AG10803 (cell line): ENCODE measurements around the gene PLXND1.

Experiments
- DNase-seq: peaks from one replicate; pipeline ENCODE4 v3.0.0; 2010; ENCODE audit warnings: low read depth
- H3K4me3 ChIP-seq: 2 replicates; pipeline ENCODE4 v1.5.1; 2011; ENCODE audit warnings: mild to moderate bottlenecking, low read length, control low read depth
- CTCF ChIP-seq: conservative IDR thresholded peaks from 2 replicates; pipeline ENCODE4 v1.5.1; 2011; ENCODE audit warnings: mild to moderate bottlenecking, low read length, control low read depth, inconsistent platforms

PLXND1 gene

GRCh38 chr3:129598484-129598883, 8.0 kb downstream of the PLXND1 start:
- no peak overlapping the region for H3K4me3 ChIP-seq
- no peak for TF ChIP-seq CTCF
- no peak for DNase-seq

GRCh38 chr3:129598000-129598381, 8.5 kb downstream of the PLXND1 start:
- DNase-seq = peak; percentile 62

GRCh38 chr3:129597087-129597999, 9.1 kb downstream of the PLXND1 start:
- TF ChIP-seq CTCF = no peak
- DNase-seq = peak; percentile 65
- H3K4me3 ChIP-seq = peak overlapping the region; percentile 45

More at GRCh38 chr3:129598000-129598381, 8.5 kb downstream of the PLXND1 start:
- peak overlapping the region; percentile 3; the same call in 1 of the 2 replicates for H3K4me3 ChIP-seq
- TF ChIP-seq CTCF = no peak

GRCh38 chr3:129596194-129597086, 10.0 kb downstream of the PLXND1 start:
- peak; percentile 97 for DNase-seq
- peak overlapping the region; percentile 45 for H3K4me3 ChIP-seq

GRCh38 chr3:129595544-129596193, 10.8 kb downstream of the PLXND1 start:
- peak; percentile 49 for DNase-seq
- peak overlapping the region; percentile 35 for H3K4me3 ChIP-seq
- TF ChIP-seq CTCF = no peak

More at GRCh38 chr3:129596194-129597086, 10.0 kb downstream of the PLXND1 start:
- peak; percentile 2; the same call in 1 of the 2 replicates for TF ChIP-seq CTCF

- no peak overlapping the region for H3K4me3 ChIP-seq
- TF ChIP-seq CTCF = no peak
- no peak for DNase-seq
These were observed 11.5 kb downstream of the PLXND1 start for GRCh38 chr3:129594907-129595390.
